H1 (cell line): ENCODE results near the gene SLC11A1. TPM values are rescaled to one million over a fixed set of nuclear protein-coding genes. Genes with fewer than 3 reads are reported as not detected.

Experiments
- CTCF ChIA-PET: fragments of 300-600 bp; sonication (Branson Sonifier 250); formaldehyde crosslinking; loops from one replicate; lab custom pipeline; 2021; ENCODE audit not compliant: partially characterized antibody; lab: Charles Lee
- POLR2A ChIA-PET: fragments of 300-600 bp; sonication (Branson Sonifier 250); formaldehyde crosslinking; loops from one replicate; lab custom pipeline; 2021; ENCODE audit warnings: inconsistent platforms; ENCODE audit not compliant: partially characterized antibody; lab: Charles Lee
- DNase-seq, 2 experiments: peaks; one replicate each; pipeline versions ENCODE4 v3.0.0 to v3.0.0-alpha.2; 2010 to 2022; ENCODE audit warnings: low spot score in 2 of 2, low read depth in 1 of 2, mixed read lengths in 1 of 2
- FAIRE-seq: peaks from 2 replicates; lab custom pipeline; 2011; peaks lifted over from hg19 to GRCh38; lab: Jason Lieb, UNC
- H2AFZ ChIP-seq: 2 replicates; pipeline ENCODE4 v1.8.1; 2012; ENCODE audit warnings: low read length, inconsistent platforms
- H2AK5ac ChIP-seq: 2 replicates; pipeline ENCODE4 v1.6.1; 2013; ENCODE audit warnings: low read depth, low read length
- H2BK120ac ChIP-seq: replicated peaks from 2 replicates; pipeline ENCODE3; 2013; ENCODE audit warnings: low read depth, low read length, inconsistent platforms
- H2BK12ac ChIP-seq: 2 replicates; pipeline ENCODE4 v1.6.1; 2013; ENCODE audit warnings: low read depth, low read length
- H2BK15ac ChIP-seq: 2 replicates; pipeline ENCODE4 v1.6.1; 2013; ENCODE audit warnings: low read length
- H2BK20ac ChIP-seq: 2 replicates; pipeline ENCODE4 v1.6.1; 2013; ENCODE audit warnings: low read length
- H2BK5ac ChIP-seq: 2 replicates; pipeline ENCODE4 v1.6.1; 2013; ENCODE audit warnings: low read depth, low read length
- H3K14ac ChIP-seq: 2 replicates; pipeline ENCODE4 v1.6.1; 2013; ENCODE audit warnings: inconsistent platforms; ENCODE audit not compliant: insufficient read length
- H3K18ac ChIP-seq: 2 replicates; pipeline ENCODE4 v1.6.1; 2013; ENCODE audit warnings: low read length; ENCODE audit errors: extremely low read depth
- H3K23ac ChIP-seq: 2 replicates; pipeline ENCODE4 v1.6.1; 2013; ENCODE audit warnings: inconsistent platforms; ENCODE audit not compliant: insufficient read length
- H3K23me2 ChIP-seq: 2 replicates; pipeline ENCODE4 v1.6.1; 2013; ENCODE audit warnings: low read depth, low read length
- H3K27ac ChIP-seq: 2 replicates; pipeline ENCODE4 v1.6.1; 2011; ENCODE audit warnings: low read depth, low read length, inconsistent platforms
- H3K27me3 ChIP-seq, 4 experiments: replicated peaks in 1 of 4; 1 replicate in 1 of 4; 2 replicates in 3 of 4; pipeline versions ENCODE4 v1.6.1 to v1.8.1; 2011 to 2013; ENCODE audit warnings: low read length in 3 of 4, mild to moderate bottlenecking in 3 of 4, inconsistent platforms in 2 of 4, mixed read lengths in 2 of 4, moderate library complexity in 1 of 4; ENCODE audit not compliant: control insufficient read depth in 3 of 4, insufficient read depth in 3 of 4; ENCODE audit errors: extremely low read depth in 1 of 4
- H3K36me3 ChIP-seq, 4 experiments: 2 replicates each; pipeline versions ENCODE4 v1.6.1 to v1.8.1; 2011 to 2013; ENCODE audit warnings: mild to moderate bottlenecking in 4 of 4, low read length in 3 of 4, moderate library complexity in 2 of 4, control low read depth in 1 of 4, inconsistent platforms in 1 of 4; ENCODE audit not compliant: insufficient read depth in 4 of 4, control insufficient read depth in 2 of 4
- H3K4ac ChIP-seq: replicated peaks from 2 replicates; pipeline ENCODE3; 2013; ENCODE audit warnings: low read length, low read depth, mixed read lengths, inconsistent platforms; ENCODE audit not compliant: insufficient read length
- H3K4me1 ChIP-seq, 4 experiments: replicated peaks in 1 of 4; 1 replicate in 1 of 4; 2 replicates in 3 of 4; pipeline versions ENCODE4 v1.6.1 to v1.8.1; 2011 to 2013; ENCODE audit warnings: low read length in 3 of 4, inconsistent platforms in 2 of 4, mixed read lengths in 1 of 4; ENCODE audit not compliant: insufficient read depth in 4 of 4, control insufficient read depth in 3 of 4
- H3K4me2 ChIP-seq, 2 experiments: 2 replicates each; pipeline versions ENCODE4 v1.6.1 to v1.8.1; 2011 to 2013; ENCODE audit warnings: low read depth in 2 of 2, low read length in 2 of 2, control low read depth in 1 of 2, inconsistent platforms in 1 of 2, mild to moderate bottlenecking in 1 of 2; ENCODE audit not compliant: insufficient read depth in 1 of 2
- H3K4me3 ChIP-seq, 4 experiments: fragments of 200-600, 300-600 bp in 1 of 4; sonication (generic), shearing (Covaris generic), sonication (Bioruptor Twin) in 1 of 4; 2 replicates each; pipeline versions ENCODE4 v1.5.1 to v1.8.1; 2011 to 2016; ENCODE audit warnings: low read length in 4 of 4, low read depth in 3 of 4, control low read depth in 2 of 4, inconsistent platforms in 2 of 4, mild to moderate bottlenecking in 2 of 4, mixed read lengths in 1 of 4, moderate library complexity in 1 of 4; ENCODE audit not compliant: insufficient read depth in 2 of 4; ENCODE audit errors: extremely low read depth in 1 of 4
- H3K56ac ChIP-seq: replicated peaks from 2 replicates; pipeline ENCODE3; 2013; ENCODE audit warnings: low read depth, mild to moderate bottlenecking, mixed read lengths, low read length, inconsistent platforms; ENCODE audit not compliant: insufficient read length
- H3K79me1 ChIP-seq: 2 replicates; pipeline ENCODE4 v1.6.1; 2013; ENCODE audit warnings: low read depth, low read length, control low read depth
- H3K79me2 ChIP-seq, 2 experiments: 2 replicates each; pipeline versions ENCODE4 v1.6.1 to v1.8.1; 2012 to 2013; ENCODE audit warnings: low read length in 2 of 2, mild to moderate bottlenecking in 2 of 2, inconsistent platforms in 1 of 2; ENCODE audit not compliant: insufficient read depth in 2 of 2, control insufficient read depth in 1 of 2
- H3K9ac ChIP-seq, 4 experiments: replicated peaks in 1 of 4; 1 replicate in 1 of 4; 2 replicates in 3 of 4; pipeline versions ENCODE4 v1.6.1 to v1.8.1; 2011 to 2013; ENCODE audit warnings: low read depth in 3 of 4, low read length in 3 of 4, control low read depth in 2 of 4, mild to moderate bottlenecking in 2 of 4, moderate library complexity in 2 of 4, inconsistent platforms in 1 of 4; ENCODE audit errors: extremely low read depth in 1 of 4
- H3K9me3 ChIP-seq, 2 experiments: 2 replicates each; pipeline versions ENCODE4 v1.6.1 to v1.8.1; 2012 to 2013; ENCODE audit warnings: mild to moderate bottlenecking in 2 of 2, moderate library complexity in 2 of 2, control low read depth in 1 of 2, inconsistent platforms in 1 of 2, low read depth in 1 of 2, low read length in 1 of 2, mixed read lengths in 1 of 2; ENCODE audit not compliant: insufficient read depth in 2 of 2
- H4K20me1 ChIP-seq, 2 experiments: replicated peaks in 1 of 2; 2 replicates each; pipeline versions ENCODE3 to v1.8.1; 2011 to 2013; ENCODE audit warnings: inconsistent platforms in 2 of 2, low read length in 2 of 2, mild to moderate bottlenecking in 1 of 2; ENCODE audit not compliant: insufficient read depth in 2 of 2, control insufficient read depth in 1 of 2
- H4K5ac ChIP-seq: 2 replicates; pipeline ENCODE4 v1.6.1; 2013; ENCODE audit warnings: low read length, low read depth, mixed read lengths, inconsistent platforms; ENCODE audit not compliant: insufficient read length
- H4K8ac ChIP-seq: 2 replicates; pipeline ENCODE4 v1.8.0; 2013; ENCODE audit warnings: mild to moderate bottlenecking, moderate library complexity, low read length, inconsistent platforms; ENCODE audit not compliant: insufficient read depth; ENCODE audit errors: extremely low read depth
- H4K91ac ChIP-seq: replicated peaks from 2 replicates; pipeline ENCODE3; 2013; ENCODE audit warnings: low read length, mixed read lengths, inconsistent platforms; ENCODE audit not compliant: insufficient read length
- CHD2 ChIP-seq: IDR thresholded peaks from 2 replicates; pipeline ENCODE4 v1.6.1; 2012; ENCODE audit warnings: low read length, improper control_type of control experiment
- CTBP2 ChIP-seq: IDR thresholded peaks from 2 replicates; pipeline ENCODE4 v1.7.0; 2011; ENCODE audit warnings: borderline replicate concordance, mild to moderate bottlenecking, moderate library complexity, mixed read lengths, low read length; ENCODE audit not compliant: insufficient read depth, insufficient read length
- GTF2F1 ChIP-seq: IDR thresholded peaks from 2 replicates; pipeline ENCODE4 v1.6.1; 2012; ENCODE audit warnings: low read depth, low read length, improper control_type of control experiment, borderline replicate concordance
- JUND ChIP-seq: IDR thresholded peaks from 2 replicates; pipeline ENCODE4 v1.6.1; 2011; ENCODE audit warnings: mild to moderate bottlenecking, improper control_type of control experiment, low read length
- KDM1A ChIP-seq: fragments of 200-600, 300-600 bp; sonication (generic); IDR thresholded peaks from 2 replicates; pipeline ENCODE4 v1.7.1; 2016; ENCODE audit warnings: mild to moderate bottlenecking, low read length, borderline replicate concordance
- NANOG ChIP-seq: IDR thresholded peaks from 2 replicates; pipeline ENCODE4 v1.6.1; 2011; ENCODE audit warnings: low read length, low read depth, mild to moderate bottlenecking, inconsistent platforms; ENCODE audit not compliant: insufficient read depth, poor library complexity, severe bottlenecking
- NRF1 ChIP-seq: IDR thresholded peaks from 2 replicates; pipeline ENCODE4 v1.6.1; 2011; ENCODE audit warnings: mild to moderate bottlenecking, low read depth, low read length, improper control_type of control experiment
- POLR2A ChIP-seq, 2 experiments: IDR thresholded peaks; 1 replicate in 1 of 2; 2 replicates in 1 of 2; pipeline ENCODE4 v1.6.1; 2011; ENCODE audit warnings: low read depth in 2 of 2, low read length in 2 of 2, mild to moderate bottlenecking in 2 of 2; ENCODE audit errors: control extremely low read depth in 1 of 2
- POLR2AphosphoS5 ChIP-seq: IDR thresholded peaks from 2 replicates; pipeline ENCODE4 v1.6.1; 2011; ENCODE audit warnings: low read depth, low read length
- SIN3A ChIP-seq, 2 experiments: IDR thresholded peaks in 1 of 2; conservative IDR thresholded peaks in 1 of 2; 2 replicates each; pipeline ENCODE4 v1.6.1; 2011 to 2012; ENCODE audit warnings: low read length in 2 of 2, improper control_type of control experiment in 1 of 2, low read depth in 1 of 2, mild to moderate bottlenecking in 1 of 2
- TAF1 ChIP-seq: IDR thresholded peaks from 2 replicates; pipeline ENCODE4 v1.6.1; 2011; ENCODE audit warnings: mild to moderate bottlenecking, low read depth, low read length
- TEAD4 ChIP-seq: IDR thresholded peaks from 2 replicates; pipeline ENCODE4 v1.6.1; 2012; ENCODE audit warnings: low read depth, low read length, inconsistent platforms, mixed read lengths
- ZNF274 ChIP-seq: IDR thresholded peaks from 2 replicates; pipeline ENCODE4 v1.7.0; 2012; ENCODE audit warnings: low read length, borderline replicate concordance; ENCODE audit errors: extremely low read depth
- WGBS, 2 experiments: shearing (Covaris generic) in 1 of 2; methylation state at CpG; one replicate each; pipeline versions ENCODE4 v1.1.6 to v1.1.7; 2013 to 2015; ENCODE audit warnings: low lambda C conversion rate in 2 of 2, mixed read lengths in 2 of 2, inconsistent platforms in 1 of 2, low coverage in 1 of 2, missing lambda C conversion rate in 1 of 2; ENCODE audit not compliant: insufficient replicate concordance in 2 of 2, insufficient coverage in 1 of 2, insufficient read length in 1 of 2; ENCODE audit errors: extremely low coverage in 1 of 2, missing lambda C conversion rate in 1 of 2; 5-methylcytosine and 5-hydroxymethylcytosine counted together
- polyA plus RNA-seq, 7 experiments: library from polyadenylated mRNA; depleted of rRNA in 3 of 7; stranded (reverse) in 5 of 7; unstranded in 2 of 7; fragments of >200 nt in 5 of 7; fragments of 200-250 nt in 2 of 7; gene quantifications; 1 replicate in 5 of 7; 2 replicates in 1 of 7; 4 replicates in 1 of 7; pipeline versions ENCODE4 v1.2.1 to v1.2.3, GENCODE V29; 2011 to 2013; ENCODE audit warnings: missing spikeins in 2 of 7, mixed read lengths in 2 of 7
- total RNA-seq: library from RNA; stranded (reverse); fragmentation: NEBNext Ultra II Directional; extraction: Animal tissue kit (Norgen Biotek cat#: 25700); gene quantifications from 2 replicates; pipeline ENCODE4 v1.2.1, GENCODE V29; 2021
- TF ChIP-seq, protein P1 (sequence below): IDR thresholded peaks from 2 replicates; pipeline ENCODE4 v1.6.1; 2011; ENCODE audit warnings: low read depth, mild to moderate bottlenecking, low read length; ENCODE audit not compliant: insufficient read depth

Gene SLC11A1
- total and polyA plus RNA-seq, 2 of the 8 experiments (the other 6 are each of a cell fraction or from before 2014, with no cell fraction given) = 0.20 to 0.43 TPM

DNA sequence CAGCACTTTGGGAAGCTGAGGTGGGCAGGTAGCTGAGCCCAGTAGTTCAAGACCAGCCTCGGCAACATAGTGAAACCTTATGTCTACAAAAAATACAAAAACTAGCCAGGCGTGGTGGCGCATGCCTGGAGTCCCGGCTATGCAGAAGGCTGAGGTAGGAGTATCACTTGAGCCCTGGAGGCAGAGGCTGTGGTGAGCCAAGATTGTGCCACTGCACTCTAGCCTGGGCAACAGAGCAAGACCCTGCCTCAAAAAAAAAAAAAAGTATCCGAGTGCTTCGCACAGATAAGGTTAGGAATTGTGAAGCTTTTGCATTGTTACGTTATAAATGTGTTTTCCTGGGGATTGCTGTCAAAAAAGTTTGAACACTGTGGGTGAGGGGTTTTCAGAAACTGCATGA lies 21.7 kb downstream of the SLC11A1 start:
- Histone ChIP-seq H3K14ac (no peak overlapping the region), H3K56ac (no peak overlapping the region), H3K9me3 (no peaks in the 10 kb centered on the region), H3K27ac (no peak overlapping the region), H3K79me1 (no peaks in the 10 kb centered on the region), H3K18ac (no peak overlapping the region), H4K5ac (no peak overlapping the region), H2BK20ac (no peak overlapping the region), H3K79me2 (no peaks in the 10 kb centered on the region), H3K4ac (no peak overlapping the region), H2BK15ac (no peak overlapping the region), H4K20me1 (peaks cover 0 to 2% of the 10 kb centered on the region in 2 experiments), H3K36me3 (peaks cover 0 to 11% (median 4%) of the 10 kb centered on the region in 4 experiments; a peak in 2 of 8 replicates), H2AFZ (no peak overlapping the region), H3K23me2 (peaks cover 10% of the 10 kb centered on the region), H2BK5ac (no peak overlapping the region; the same call in 1 of the 2 replicates), H2BK12ac (no peak overlapping the region), H4K91ac (no peak overlapping the region), H3K9ac (no peak overlapping the region), H3K4me1 (peaks cover 12 to 33% (median 25%) of the 10 kb centered on the region in 4 experiments), H3K27me3 (peaks cover 1 to 8% (median 7%) of the 10 kb centered on the region in 4 experiments; a peak in 6 of 7 replicates), H2AK5ac (no peak overlapping the region), H3K4me2 (no peak overlapping the region), H3K4me3 (no peak overlapping the region), H2BK120ac (no peak overlapping the region), H4K8ac (no peak overlapping the region), H3K23ac (no peak overlapping the region)
- DNase-seq (no peak), FAIRE-seq (no peak)
- CTCF ChIA-PET = interaction anchor here (0.6 to 3.6 kb wide), 7 partner anchors 14 to 1668 kb away, joined by 3 to 13 read pairs (median 4); no protein-coding TSS in a partner anchor
- WGBS, 2 experiments = 83% methylated on average over 7 of the region's 7 CpGs; no CpG with 5 or more reads in 1 of the 2 experiments
- POLR2A ChIA-PET = interaction anchor here (4.5 to 5.5 kb wide), 2 partner anchors 8 to 133 kb away, joined by 16 to 35 read pairs; partner anchors contain the start of genes AAMP and PNKD
- TF ChIP-seq ZNF274 = no peak
- no peak for TF ChIP-seq NRF1
- no peak for TF ChIP-seq TEAD4
- TF ChIP-seq GTF2F1 = no peak
- TF ChIP-seq JUND = no peak
- no peak for TF ChIP-seq CHD2
- no peak for TF ChIP-seq NANOG
- no peak for TF ChIP-seq POLR2AphosphoS5
- TF ChIP-seq, protein P1, sequence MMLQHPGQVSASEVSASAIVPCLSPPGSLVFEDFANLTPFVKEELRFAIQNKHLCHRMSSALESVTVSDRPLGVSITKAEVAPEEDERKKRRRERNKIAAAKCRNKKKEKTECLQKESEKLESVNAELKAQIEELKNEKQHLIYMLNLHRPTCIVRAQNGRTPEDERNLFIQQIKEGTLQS = no peak
- no peak for TF ChIP-seq KDM1A
- no peak for TF ChIP-seq TAF1
- no peak for TF ChIP-seq SIN3A (conservative IDR thresholded peaks at IDR 0.05 in 1 of 2, IDR thresholded peaks at IDR 0.05 in 1 of 2; ENCODE audit: low read depth in 1 of 2, low read length in 2 of 2)
- no peak for TF ChIP-seq CTBP2
- TF ChIP-seq POLR2A (IDR thresholded peaks at IDR 0.05; ENCODE audit: control extremely low read depth in 1 of 2, low read depth in 2 of 2, low read length in 2 of 2) = no peak
